AG10803 (cell line): ENCODE data around the gene KCNB1.

Source experiments
- DNase-seq: peaks from one replicate; pipeline ENCODE4 v3.0.0; 2010; ENCODE audit warnings: low read depth
- H3K4me3 ChIP-seq: 2 replicates; pipeline ENCODE4 v1.5.1; 2011; ENCODE audit warnings: mild to moderate bottlenecking, low read length, control low read depth
- TF ChIP-seq, protein P1 (sequence below): conservative IDR thresholded peaks from 2 replicates; pipeline ENCODE4 v1.5.1; 2011; ENCODE audit warnings: mild to moderate bottlenecking, low read length, control low read depth, inconsistent platforms

Gene KCNB1

DNA sequence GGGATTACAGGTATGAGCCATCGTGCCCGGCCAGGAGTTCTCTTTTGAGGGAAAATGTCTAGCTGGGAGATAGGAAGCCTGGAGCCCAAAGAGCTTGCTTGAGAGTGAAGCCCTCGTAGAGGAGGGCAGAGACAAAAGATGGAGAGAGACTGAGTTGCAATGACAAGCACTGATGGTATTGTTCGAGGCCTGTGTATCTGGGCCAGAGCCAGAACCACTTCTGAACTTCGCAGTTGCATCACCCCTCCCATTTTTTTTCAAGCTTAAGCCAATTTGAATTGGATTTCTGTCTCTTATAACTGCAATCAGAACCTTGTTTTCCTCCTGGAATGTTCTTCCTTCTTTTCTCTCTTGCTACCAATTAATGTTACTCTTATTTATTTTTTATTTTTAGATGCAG lies 83.1 kb downstream of the KCNB1 start:
- H3K4me3 ChIP-seq = no peak overlapping the region
- peak; percentile 78 for DNase-seq
- TF ChIP-seq, protein P1, sequence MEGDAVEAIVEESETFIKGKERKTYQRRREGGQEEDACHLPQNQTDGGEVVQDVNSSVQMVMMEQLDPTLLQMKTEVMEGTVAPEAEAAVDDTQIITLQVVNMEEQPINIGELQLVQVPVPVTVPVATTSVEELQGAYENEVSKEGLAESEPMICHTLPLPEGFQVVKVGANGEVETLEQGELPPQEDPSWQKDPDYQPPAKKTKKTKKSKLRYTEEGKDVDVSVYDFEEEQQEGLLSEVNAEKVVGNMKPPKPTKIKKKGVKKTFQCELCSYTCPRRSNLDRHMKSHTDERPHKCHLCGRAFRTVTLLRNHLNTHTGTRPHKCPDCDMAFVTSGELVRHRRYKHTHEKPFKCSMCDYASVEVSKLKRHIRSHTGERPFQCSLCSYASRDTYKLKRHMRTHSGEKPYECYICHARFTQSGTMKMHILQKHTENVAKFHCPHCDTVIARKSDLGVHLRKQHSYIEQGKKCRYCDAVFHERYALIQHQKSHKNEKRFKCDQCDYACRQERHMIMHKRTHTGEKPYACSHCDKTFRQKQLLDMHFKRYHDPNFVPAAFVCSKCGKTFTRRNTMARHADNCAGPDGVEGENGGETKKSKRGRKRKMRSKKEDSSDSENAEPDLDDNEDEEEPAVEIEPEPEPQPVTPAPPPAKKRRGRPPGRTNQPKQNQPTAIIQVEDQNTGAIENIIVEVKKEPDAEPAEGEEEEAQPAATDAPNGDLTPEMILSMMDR = no peak

DNA sequence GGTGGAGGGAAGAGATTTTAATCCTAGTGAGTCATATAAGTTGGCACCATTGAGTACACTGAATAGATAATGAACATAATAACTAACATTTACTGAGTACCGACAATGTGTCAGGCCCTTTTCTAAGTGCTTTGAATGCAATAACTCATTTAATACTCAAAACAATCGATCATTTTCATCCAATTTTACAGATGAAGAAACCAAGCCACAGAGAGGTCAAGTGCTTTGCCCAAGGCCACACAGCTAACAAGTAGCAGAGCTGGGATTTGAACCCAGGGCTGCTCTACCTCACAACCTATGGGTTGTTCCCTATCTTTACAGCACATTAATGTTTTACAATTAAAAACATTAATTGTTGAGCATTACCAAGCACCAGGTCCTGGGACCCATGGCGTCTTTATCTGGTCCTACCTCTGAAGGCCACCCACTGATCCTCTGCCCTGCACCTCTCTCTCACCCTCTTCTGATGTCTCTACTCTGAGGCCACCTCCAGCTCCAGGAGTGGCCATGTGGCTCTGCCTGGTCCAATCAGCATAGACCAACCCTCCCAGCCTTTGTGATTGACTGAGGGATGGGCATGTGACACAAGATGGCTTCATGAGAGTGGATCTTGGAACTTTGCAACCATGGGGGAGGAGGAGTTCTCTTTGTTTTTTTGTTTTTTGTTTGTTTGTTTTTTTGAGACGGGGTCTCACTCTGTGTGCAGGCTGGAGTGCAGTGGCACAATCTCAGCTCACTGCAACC lies 83.9 kb downstream of the KCNB1 start:
- no peak for DNase-seq
- TF ChIP-seq, protein P1 = no peak
- H3K4me3 ChIP-seq = no peak overlapping the region

DNA sequence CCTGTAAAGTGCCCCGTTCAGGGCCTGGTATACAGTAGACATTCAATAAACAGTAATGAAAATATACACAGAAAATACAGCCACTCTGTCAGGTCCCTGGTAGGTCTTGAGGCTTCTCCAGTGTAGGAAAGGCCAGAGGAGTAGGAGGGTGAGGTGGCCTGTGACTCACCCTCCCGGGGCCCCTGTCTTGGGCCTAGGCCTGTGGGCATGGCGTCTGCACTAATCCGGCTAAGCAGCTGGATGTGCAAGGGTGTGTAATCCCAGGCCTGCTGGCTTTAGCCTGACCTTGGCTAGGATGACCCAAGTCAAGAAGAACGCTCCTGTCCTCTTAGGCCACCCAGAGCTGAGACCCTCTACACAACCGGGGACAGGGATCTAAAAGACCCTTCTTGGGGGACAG lies 84.9 kb downstream of the KCNB1 start:
- no peak overlapping the region for H3K4me3 ChIP-seq
- TF ChIP-seq, protein P1 = no peak
- DNase-seq = peak; percentile 66

DNA sequence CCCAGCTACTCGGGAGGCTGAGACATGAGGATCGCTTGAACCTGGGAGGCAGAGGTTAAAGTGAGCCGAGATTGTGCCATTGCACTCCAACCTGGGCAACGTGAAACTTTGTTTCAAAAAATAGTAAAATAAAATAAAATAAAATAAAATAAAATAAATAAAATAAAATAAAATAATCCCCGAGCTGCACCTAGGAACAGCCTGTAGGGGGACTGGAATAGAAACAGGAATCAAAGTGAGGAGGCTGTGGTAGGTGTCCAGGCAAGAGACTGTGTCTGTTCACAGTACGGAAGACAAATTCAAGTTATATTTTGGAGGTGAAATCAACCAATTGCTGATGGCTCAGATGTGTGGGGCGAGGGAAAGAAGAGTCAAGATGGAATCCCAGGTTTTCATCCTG lies 86.2 kb downstream of the KCNB1 start:
- no peak for DNase-seq
- TF ChIP-seq, protein P1 = no peak
- H3K4me3 ChIP-seq = no peak overlapping the region

DNA sequence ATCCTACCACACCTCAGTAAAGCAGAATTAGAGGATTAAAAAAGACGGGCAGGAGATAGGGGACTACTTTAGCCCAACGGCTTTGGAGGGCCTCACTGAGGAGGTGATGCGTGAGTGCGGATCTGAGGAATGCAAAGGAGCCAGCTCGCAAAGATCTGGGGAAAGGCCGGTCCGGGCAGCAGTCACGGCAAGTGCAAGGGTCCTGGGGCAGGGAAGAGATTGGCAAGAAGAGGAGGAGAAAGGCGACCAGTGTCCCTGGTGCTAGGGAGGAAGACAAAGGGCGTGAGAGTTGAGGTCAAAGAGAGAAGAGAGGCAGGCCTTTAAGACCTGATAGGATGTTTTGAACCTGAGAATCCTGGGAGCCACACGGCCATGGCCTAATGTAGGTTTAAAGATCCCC lies 86.8 kb downstream of the KCNB1 start:
- no peak for DNase-seq
- no peak overlapping the region for H3K4me3 ChIP-seq
- TF ChIP-seq, protein P1 = no peak

DNA sequence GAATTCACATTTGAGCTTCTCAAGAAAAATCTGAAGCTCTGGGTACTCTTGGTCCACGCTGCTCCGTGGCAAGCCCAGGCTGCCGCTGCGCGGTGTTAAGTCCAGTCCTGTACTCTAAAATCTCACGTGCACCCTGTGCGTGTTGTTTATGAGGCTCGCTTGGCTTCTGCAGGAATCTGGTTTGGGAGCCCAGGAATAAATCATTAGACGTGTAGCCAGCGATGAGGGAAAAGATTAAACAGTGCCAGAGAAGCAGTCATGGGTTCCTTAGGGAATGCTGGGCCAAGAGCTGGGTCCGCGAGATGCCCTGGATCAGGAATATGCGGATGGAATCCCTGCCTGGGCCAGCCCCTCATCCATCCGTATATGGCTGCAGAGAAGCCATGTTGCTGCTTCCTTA lies 87.3 kb downstream of the KCNB1 start:
- no peak overlapping the region for H3K4me3 ChIP-seq
- TF ChIP-seq, protein P1 = no peak
- DNase-seq = peak; percentile 73

DNA sequence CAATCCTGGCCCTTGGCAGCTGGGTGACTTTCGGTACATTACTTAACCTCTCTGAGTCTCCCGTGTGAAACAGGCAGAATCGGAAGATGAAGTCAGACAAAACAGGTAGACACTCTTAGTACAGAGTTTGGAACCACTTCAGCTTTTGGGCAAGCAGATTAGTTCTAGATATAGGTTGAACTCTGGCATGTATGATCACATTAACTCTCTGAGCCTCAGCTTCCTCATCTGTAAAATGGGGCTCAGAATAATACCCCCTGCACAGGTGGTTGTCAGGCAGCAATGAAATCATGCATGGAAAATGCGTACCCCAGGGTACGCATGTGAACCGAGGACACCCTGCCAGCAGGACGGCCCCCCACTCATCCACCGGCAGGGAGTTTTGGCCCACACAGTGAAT lies 87.7 kb downstream of the KCNB1 start:
- H3K4me3 ChIP-seq = no peak overlapping the region
- no peak for DNase-seq
- TF ChIP-seq, protein P1 = no peak
